AG09309 (cell line): ENCODE measurements around the gene MFRP.

Experiments
- DNase-seq: peaks from one replicate; pipeline ENCODE4 v3.0.0-alpha.2; 2010; ENCODE audit warnings: low read depth
- H3K4me3 ChIP-seq: 2 replicates; pipeline ENCODE4 v1.5.1; 2011; ENCODE audit warnings: mild to moderate bottlenecking, low read depth, low read length, moderate library complexity; ENCODE audit not compliant: control insufficient read depth
- CTCF ChIP-seq: IDR thresholded peaks from 2 replicates; pipeline ENCODE4 v1.5.1; 2011; ENCODE audit warnings: mild to moderate bottlenecking, low read depth, low read length, inconsistent platforms; ENCODE audit not compliant: insufficient read depth, control insufficient read depth; ENCODE audit errors: missing control alignments

The MFRP gene

GRCh38 chr11:119309953-119310681 is 36.4 kb downstream of the MFRP start:
- H3K4me3 ChIP-seq: no peak overlapping the region
- no peak for TF ChIP-seq CTCF
- no peak for DNase-seq

GRCh38 chr11:119309411-119309810 is 37.1 kb downstream of the MFRP start:
- no peak for TF ChIP-seq CTCF
- H3K4me3 ChIP-seq: no peak overlapping the region
- no peak for DNase-seq

GRCh38 chr11:119307974-119308373 is 38.5 kb downstream of the MFRP start:
- DNase-seq: no peak
- no peak overlapping the region for H3K4me3 ChIP-seq
- no peak for TF ChIP-seq CTCF

- no peak for TF ChIP-seq CTCF
- DNase-seq: no peak
- H3K4me3 ChIP-seq: no peak overlapping the region
These were observed 39.3 kb downstream of the MFRP start for GRCh38 chr11:119307219-119307618.

- H3K4me3 ChIP-seq: no peak overlapping the region
- TF ChIP-seq CTCF: no peak
- DNase-seq: no peak
These were observed 40.1 kb downstream of the MFRP start for GRCh38 chr11:119306373-119306890.

- DNase-seq: no peak
- no peak overlapping the region for H3K4me3 ChIP-seq
- TF ChIP-seq CTCF: no peak
These were observed 40.7 kb downstream of the MFRP start for GRCh38 chr11:119305556-119306372.
